GM12878 (cell line): Measurements from ENCODE around the gene MUC5B. TPM values are rescaled to one million over a fixed set of nuclear protein-coding genes. Genes with fewer than 3 reads are reported as not detected.

Experiments used
- ATAC-seq: fragments of 200-7000 bp; cut with Tn5 transposase; 3 replicates; pipeline ENCODE4 v1.9.1; 2020; ENCODE audit warnings: mild to moderate bottlenecking, moderate library complexity
- BruUV-seq: library from RNA; stranded (reverse); fragments of 400-500 nt; replicated peaks from 2 replicates; lab custom pipeline; 2021; lab: Mats Ljungman, UMichigan
- CTCF ChIA-PET: fragments of 300-600 bp; sonication (Branson Sonifier 250); formaldehyde crosslinking; extraction: SDS; loops from one replicate; lab custom pipeline; 2021; ENCODE audit warnings: inconsistent platforms; lab: Yijun Ruan, JAX
- POLR2A ChIA-PET: fragments of 350-600 bp; formaldehyde crosslinking; extraction: SDS; loops from one replicate; lab custom pipeline; 2021; ENCODE audit warnings: inconsistent platforms; lab: Charles Lee
- RAD21 ChIA-PET: fragments of 300-600 bp; sonication (Branson Sonifier 250); formaldehyde crosslinking; loops from one replicate; lab custom pipeline; 2023; ENCODE audit warnings: antibody characterized with exemption; ENCODE audit not compliant: unreplicated experiment; lab: Charles Lee
- SMC1A ChIA-PET: fragments of 300-600 bp; sonication (Branson Sonifier 250); formaldehyde crosslinking; loops from one replicate; lab custom pipeline; 2023; ENCODE audit not compliant: unreplicated experiment, uncharacterized antibody; lab: Charles Lee
- DNase-seq: peaks from one replicate; pipeline ENCODE4 v3.0.0-alpha.2; 2011; ENCODE audit warnings: low read depth, low spot score
- FAIRE-seq: peaks from 3 replicates; lab custom pipeline; 2011; peaks lifted over from hg19 to GRCh38; lab: Jason Lieb, UNC
- H2AFZ ChIP-seq: 2 replicates; pipeline ENCODE4 v1.6.0; 2011; ENCODE audit warnings: low read depth, low read length, control low read depth; ENCODE audit not compliant: control insufficient read depth
- H3K27ac ChIP-seq: 2 replicates; pipeline ENCODE4 v1.5.1; 2011; ENCODE audit warnings: control low read depth; ENCODE audit not compliant: control insufficient read depth, insufficient read depth
- H3K27me3 ChIP-seq, 2 experiments: replicated peaks in 1 of 2; 2 replicates each; pipeline versions ENCODE4 v1.6.0 to v1.6.1; 2011; ENCODE audit warnings: low read length in 1 of 2; ENCODE audit not compliant: control insufficient read depth in 2 of 2, insufficient read depth in 2 of 2
- H3K36me3 ChIP-seq, 2 experiments: 2 replicates each; pipeline ENCODE4 v1.5.1; 2011; ENCODE audit warnings: low read length in 1 of 2; ENCODE audit not compliant: control insufficient read depth in 2 of 2, insufficient read depth in 2 of 2
- H3K4me1 ChIP-seq: 2 replicates; pipeline ENCODE4 v1.6.1; 2011; ENCODE audit warnings: mild to moderate bottlenecking, low read length, moderate library complexity, mixed read lengths; ENCODE audit not compliant: control insufficient read depth, insufficient read depth
- H3K4me2 ChIP-seq: 2 replicates; pipeline ENCODE4 v1.6.0; 2011; ENCODE audit warnings: control low read depth; ENCODE audit not compliant: control insufficient read depth, insufficient read depth
- H3K4me3 ChIP-seq: fragments of 200-600 bp; sonication (generic); 2 replicates; pipeline ENCODE4 v1.5.1; 2016
- H3K79me2 ChIP-seq: 2 replicates; pipeline ENCODE4 v1.6.0; 2011; ENCODE audit warnings: low read length; ENCODE audit not compliant: control insufficient read depth, insufficient read depth
- H3K9ac ChIP-seq: 2 replicates; pipeline ENCODE4 v1.8.0; 2011; ENCODE audit warnings: low read length, control low read depth, mixed read lengths; ENCODE audit not compliant: control insufficient read depth, insufficient read depth
- H3K9me3 ChIP-seq: replicated peaks from 3 replicates; pipeline ENCODE4 v1.5.1; 2011; ENCODE audit warnings: mild to moderate bottlenecking, low read length; ENCODE audit not compliant: control insufficient read depth, insufficient read depth
- H4K20me1 ChIP-seq: 2 replicates; pipeline ENCODE4 v1.6.0; 2011; ENCODE audit not compliant: control insufficient read depth, insufficient read depth
- ATF2 ChIP-seq: IDR thresholded peaks from 2 replicates; pipeline ENCODE4 v1.6.1; 2012; ENCODE audit warnings: low read length, inconsistent platforms
- KAT2A ChIP-seq: conservative IDR thresholded peaks from 2 replicates; pipeline ENCODE4 v1.6.1; 2011; ENCODE audit warnings: low read depth, low read length; ENCODE audit not compliant: control insufficient read depth
- NFXL1 ChIP-seq: fragments of 450-650 bp; IDR thresholded peaks from 2 replicates; pipeline ENCODE4 v1.6.1; 2017; ENCODE audit warnings: antibody characterized with exemption, mild to moderate bottlenecking, borderline replicate concordance
- PKNOX1 ChIP-seq: fragments of 450-650 bp; IDR thresholded peaks from 2 replicates; pipeline ENCODE4 v1.6.1; 2016; ENCODE audit warnings: mild to moderate bottlenecking
- POU2F2 ChIP-seq: IDR thresholded peaks from 3 replicates; pipeline ENCODE4 v1.6.1; 2011; ENCODE audit warnings: low read depth, mild to moderate bottlenecking, low read length, borderline replicate concordance
- RB1 ChIP-seq: fragments of 450-650 bp; formaldehyde crosslinking; IDR thresholded peaks from 2 replicates; pipeline ENCODE4 v1.6.1; 2017; ENCODE audit warnings: mild to moderate bottlenecking, borderline replicate concordance
- RBBP5 ChIP-seq: fragments of 200-600 bp; sonication (generic); conservative IDR thresholded peaks from 2 replicates; pipeline ENCODE4 v1.6.1; 2016
- SMAD5 ChIP-seq: IDR thresholded peaks from 2 replicates; pipeline ENCODE4 v1.6.1; 2016; ENCODE audit warnings: antibody characterized with exemption, low read depth
- WGBS: methylation state at CpG from one replicate; pipeline ENCODE4 v1.1.6; 2016; ENCODE audit warnings: low lambda C conversion rate; ENCODE audit not compliant: insufficient replicate concordance, insufficient coverage; ENCODE audit errors: missing lambda C conversion rate; 5-methylcytosine and 5-hydroxymethylcytosine counted together
- in situ Hi-C: fragments of 300-500 bp; cut with MboI; formaldehyde crosslinking; loops from 9 replicates; pipeline ENCODE4 v1.14.3; 2018; ENCODE audit warnings: mixed read lengths
- intact Hi-C: fragments of 100-400 bp; cut with micrococcal nuclease; formaldehyde crosslinking; loops from one replicate; pipeline ENCODE4 v1.14.2; 2022; ENCODE audit not compliant: unreplicated experiment
- polyA plus RNA-seq, 11 experiments: library from polyadenylated mRNA; depleted of rRNA in 4 of 11; unstranded in 6 of 11; stranded (reverse) in 5 of 11; fragments of >200 nt; fragmentation: Nextera tagmentation in 4 of 11; fragmentation: Illumina TruSeq in 1 of 11; extraction: Ambion mirVana in 4 of 11; extraction: Trizol in 1 of 11; gene quantifications; 1 replicate in 1 of 11; 2 replicates in 10 of 11; pipeline versions ENCODE4 v1.2.1 to v1.2.3, GENCODE V29; 2011 to 2016; ENCODE audit warnings: inconsistent platforms in 2 of 11, missing spikeins in 2 of 11, low read depth in 1 of 11
- total RNA-seq, 4 experiments: library from RNA; depleted of rRNA in 3 of 4; stranded (reverse); fragments of >200 nt in 3 of 4; fragmentation: Illumina TruSeq in 1 of 4; extraction: Trizol in 1 of 4; gene quantifications; 2 replicates each; pipeline versions ENCODE4 v1.2.1 to v1.2.3, GENCODE V29; 2013 to 2021
- TF ChIP-seq, protein P1 (sequence below): IDR thresholded peaks from 2 replicates; pipeline ENCODE4 v1.6.1; 2012; ENCODE audit warnings: low read depth, low read length, improper control_type of control experiment

The MUC5B gene
- total and polyA plus RNA-seq, 10 of the 15 experiments (the other 5 are each of a cell fraction or from before 2014, with no cell fraction given) = 1.5 TPM; not detected in 9

DNA sequence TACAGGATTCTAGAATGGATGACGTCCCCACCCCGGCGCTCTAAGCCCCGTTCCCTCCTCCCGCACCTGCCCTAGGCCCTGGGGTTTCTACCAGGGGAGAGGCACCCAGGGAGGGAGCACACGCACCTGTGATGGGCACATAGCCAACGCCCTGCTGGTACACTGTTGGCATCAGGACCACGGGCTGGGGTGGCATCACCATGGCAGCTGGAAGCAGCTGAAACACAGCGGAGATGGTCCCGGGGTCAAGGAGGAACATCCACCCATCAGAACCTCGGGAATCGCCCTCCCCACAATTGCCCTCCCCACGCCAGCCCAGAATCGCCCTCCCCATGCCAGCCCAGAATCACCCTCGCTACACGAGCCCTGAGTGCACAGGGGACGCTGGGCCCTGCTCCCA, 63.0 kb downstream of the MUC5B start:
- no peak overlapping the region for H2AFZ ChIP-seq
- SMC1A ChIA-PET = no interaction called here
- no peak overlapping the region for H3K4me3 ChIP-seq
- no peak overlapping the region for H3K4me2 ChIP-seq
- WGBS = 98% methylated on average over 17 of the region's 17 CpGs
- TF ChIP-seq KAT2A = no peak
- TF ChIP-seq SMAD5 = no peak
- TF ChIP-seq, all 136 proteins: peak for 0
- H3K9ac ChIP-seq = no peak overlapping the region
- H3K27ac ChIP-seq = no peak overlapping the region
- DNase-seq = no peak
- no peaks in the 10 kb centered on the region; the same call in 1 of the 2 replicates for H4K20me1 ChIP-seq
- intact Hi-C loops = no loop called here
- in situ Hi-C loops = no loop called here
- no peaks in the 10 kb centered on the region for H3K4me1 ChIP-seq
- no TSS peak for BruUV-seq
- CTCF ChIA-PET = no interaction called here
- no peaks in the 10 kb centered on the region for H3K9me3 ChIP-seq
- POLR2A ChIA-PET = no interaction called here
- H3K36me3 ChIP-seq = peaks cover 7 to 31% of the 10 kb centered on the region in 2 experiments; a peak in 3 of 4 replicates
- no peaks in the 10 kb centered on the region for H3K27me3 ChIP-seq
- ATAC-seq = no peak
- H3K79me2 ChIP-seq = no peaks in the 10 kb centered on the region
- RAD21 ChIA-PET = no interaction called here
- FAIRE-seq = no peak

DNA sequence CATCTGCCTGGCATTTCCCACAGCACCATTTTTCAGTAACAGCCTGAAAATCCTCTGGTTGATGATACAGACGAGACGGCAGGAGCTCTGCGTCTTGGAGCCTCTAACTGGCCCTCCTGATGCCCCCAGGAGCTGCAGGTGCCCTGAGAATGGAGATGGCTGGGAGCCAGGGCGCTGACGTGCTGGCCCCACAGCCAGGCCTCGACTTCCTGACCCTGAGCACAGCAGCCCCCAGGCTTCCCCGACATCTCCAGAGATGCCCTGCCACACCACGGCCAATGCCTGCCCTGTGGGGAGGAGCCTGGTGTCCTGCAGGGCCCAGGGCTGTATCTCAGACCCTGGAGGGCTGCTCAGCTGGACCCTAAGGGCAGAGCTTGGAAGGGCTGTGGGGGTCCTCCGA, 65.1 kb downstream of the MUC5B start:
- FAIRE-seq (no peak), DNase-seq (no peak), ATAC-seq (no peak)
- intact Hi-C loops (no loop called here), in situ Hi-C loops (no loop called here)
- TF ChIP-seq PKNOX1 (no peak), ATF2 (no peak), NFXL1 (no peak), POU2F2 (no peak), RBBP5 (no peak), RB1 (no peak)
- TF ChIP-seq, protein P1, sequence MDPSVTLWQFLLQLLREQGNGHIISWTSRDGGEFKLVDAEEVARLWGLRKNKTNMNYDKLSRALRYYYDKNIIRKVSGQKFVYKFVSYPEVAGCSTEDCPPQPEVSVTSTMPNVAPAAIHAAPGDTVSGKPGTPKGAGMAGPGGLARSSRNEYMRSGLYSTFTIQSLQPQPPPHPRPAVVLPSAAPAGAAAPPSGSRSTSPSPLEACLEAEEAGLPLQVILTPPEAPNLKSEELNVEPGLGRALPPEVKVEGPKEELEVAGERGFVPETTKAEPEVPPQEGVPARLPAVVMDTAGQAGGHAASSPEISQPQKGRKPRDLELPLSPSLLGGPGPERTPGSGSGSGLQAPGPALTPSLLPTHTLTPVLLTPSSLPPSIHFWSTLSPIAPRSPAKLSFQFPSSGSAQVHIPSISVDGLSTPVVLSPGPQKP = no peak
- BruUV-seq = no TSS peak
- H3K4me2 ChIP-seq = no peak overlapping the region
- H3K27ac ChIP-seq = no peak overlapping the region
- peaks cover 7 to 29% of the 10 kb centered on the region in 2 experiments; a peak in 3 of 4 replicates for H3K36me3 ChIP-seq
- CTCF ChIA-PET = no interaction called here
- H3K4me1 ChIP-seq = no peaks in the 10 kb centered on the region
- H2AFZ ChIP-seq = no peak overlapping the region
- SMC1A ChIA-PET = no interaction called here
- no peak overlapping the region for H3K9ac ChIP-seq
- RAD21 ChIA-PET = no interaction called here
- WGBS = 98% methylated on average over 9 of the region's 9 CpGs
- POLR2A ChIA-PET = no interaction called here
- no peaks in the 10 kb centered on the region for H3K9me3 ChIP-seq
- no peaks in the 10 kb centered on the region for H3K27me3 ChIP-seq
- H3K79me2 ChIP-seq = no peaks in the 10 kb centered on the region
- H3K4me3 ChIP-seq = no peak overlapping the region
- no peaks in the 10 kb centered on the region; the same call in 1 of the 2 replicates for H4K20me1 ChIP-seq
